ENCODE results near the gene GPI. TPM values are rescaled to one million over a fixed set of nuclear protein-coding genes. Genes with fewer than 3 reads are reported as not detected.

The GPI gene
- polyA plus RNA-seq (2012; rRNA removed): 82.7 and 144 TPM in 2 replicates
- polyA plus RNA-seq (2012; cell fraction: cytosol; rRNA removed): 71.6 and 88.3 TPM in 2 replicates
- polyA plus RNA-seq (2012; cell fraction: nucleus; rRNA removed): 120 and 170 TPM in 2 replicates

DNA sequence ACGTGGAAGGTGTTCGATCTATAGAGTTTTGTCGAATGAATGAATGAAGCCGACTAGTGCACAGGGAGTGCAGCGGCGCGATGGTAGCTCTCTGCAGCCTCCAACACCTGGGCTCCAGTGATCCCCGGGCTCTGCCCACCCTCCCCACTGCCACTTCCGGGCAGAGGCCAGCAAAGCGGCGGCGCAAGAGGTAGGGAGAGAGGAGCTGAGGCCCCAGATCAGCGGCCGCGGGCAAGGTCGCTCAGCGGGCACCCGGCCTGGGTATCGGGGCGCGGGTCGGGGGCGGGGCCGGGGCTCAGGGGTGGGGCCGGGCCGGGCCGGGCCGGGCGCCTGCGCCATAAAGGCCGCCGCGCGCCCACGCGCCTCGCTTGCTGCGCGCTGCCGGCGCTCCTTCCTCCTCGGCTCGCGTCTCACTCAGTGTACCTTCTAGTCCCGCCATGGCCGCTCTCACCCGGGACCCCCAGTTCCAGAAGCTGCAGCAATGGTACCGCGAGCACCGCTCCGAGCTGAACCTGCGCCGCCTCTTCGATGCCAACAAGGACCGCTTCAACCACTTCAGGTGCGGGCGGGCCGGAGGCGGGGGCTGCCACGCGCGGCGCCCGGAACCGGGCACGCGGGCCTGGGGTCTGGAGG, at the start of gene GPI:
TSS of gene GPI (plus strand) at position 367 of the 633 bp plus-strand sequence. CDS start at position 438, 71 bp downstream.
- Histone ChIP-seq H3K4me3 (ENCODE audit: low read depth in 2 of 2, low read length in 1 of 2) (peak within 1 kb of the TSS; percentile 68 to 98), H3K4me1 (ENCODE audit: control insufficient read depth in 1 of 2, insufficient read depth in 2 of 2, low read depth in 1 of 2, low read length in 1 of 2) (peaks cover 11 to 14% of the 10 kb centered on the region in 2 experiments; a peak in 2 of 4 replicates), H4K20me1 (ENCODE audit: insufficient read depth) (0 out of 2 replicates have a peak, but pooled peaks cover 3% of the 10 kb centered on the region), H2AFZ (ENCODE audit: low read depth) (peak within 1 kb of the TSS; percentile 95), H3K79me2 (ENCODE audit: insufficient read depth) (peaks cover 28% of the 10 kb centered on the region; the same call in 1 of the 2 replicates), H3K9ac (peak within 1 kb of the TSS; percentile 85), H3K27me3 (ENCODE audit: insufficient read depth) (no peaks in the 10 kb centered on the region), H3K36me3 (replicated peaks in 1 of 2; ENCODE audit: control insufficient read depth in 1 of 2, insufficient read depth in 2 of 2, low read length in 1 of 2) (peaks cover 11 to 17% of the 10 kb centered on the region in 2 experiments), H3F3A (replicated peaks; ENCODE audit: insufficient read depth) (peaks cover 4% of the 10 kb centered on the region), H3K9me3 (no peaks in the 10 kb centered on the region), H3K4me2 (peak within 1 kb of the TSS; percentile 98), H3K27ac (ENCODE audit: low read depth in 2 of 2, low read length in 1 of 2) (peak within 1 kb of the TSS; percentile 18 to 71; a peak in 3 of 4 replicates), H3K9me2 (no peaks in the 10 kb centered on the region)
- TF ChIP-seq YY1 (IDR thresholded peaks at IDR 0.05; ENCODE audit: low read depth) (0 out of 2 replicates have a peak, but pooled peaks have one; percentile 15), SIN3A (IDR thresholded peaks at IDR 0.05; ENCODE audit: borderline replicate concordance, low read depth, low read length) (no peak), USF2 (IDR thresholded peaks at IDR 0.05; ENCODE audit: borderline replicate concordance, low read depth, low read length) (no peak), POLR2AphosphoS5 (IDR thresholded peaks at IDR 0.05; ENCODE audit: low read depth, low read length) (peak; percentile 79), ELF1 (IDR thresholded peaks at IDR 0.05) (peak; percentile 43; the same call in 1 of the 2 replicates), TEAD4 (IDR thresholded peaks at IDR 0.05; ENCODE audit: borderline replicate concordance, insufficient read depth) (no peak), TAF1 (IDR thresholded peaks at IDR 0.05; ENCODE audit: borderline replicate concordance, low read depth, low read length) (peak; percentile 1; the same call in 1 of the 2 replicates), NRF1 (IDR thresholded peaks at IDR 0.05; ENCODE audit: low read depth, low read length) (peak; percentile 57), MXI1 (IDR thresholded peaks at IDR 0.05; ENCODE audit: low read depth, low read length) (peak; percentile 25; the same call in 1 of the 2 replicates)
- peak; percentile 94 for DNase-seq
- 3% methylated on average over 34 of the region's 67 CpGs for WGBS (ENCODE audit: low lambda C conversion rate)
- POLR2A ChIA-PET: interaction anchor here (0.5 to 1.1 kb wide), 2 partner anchors 9 to 157 kb away, joined by 3 read pairs; no protein-coding TSS in a partner anchor
- CTCF ChIA-PET: interaction anchor here (1.2 kb wide), 2 partner anchors 65 to 608 kb away, joined by 3 read pairs; no protein-coding TSS in a partner anchor

DNA sequence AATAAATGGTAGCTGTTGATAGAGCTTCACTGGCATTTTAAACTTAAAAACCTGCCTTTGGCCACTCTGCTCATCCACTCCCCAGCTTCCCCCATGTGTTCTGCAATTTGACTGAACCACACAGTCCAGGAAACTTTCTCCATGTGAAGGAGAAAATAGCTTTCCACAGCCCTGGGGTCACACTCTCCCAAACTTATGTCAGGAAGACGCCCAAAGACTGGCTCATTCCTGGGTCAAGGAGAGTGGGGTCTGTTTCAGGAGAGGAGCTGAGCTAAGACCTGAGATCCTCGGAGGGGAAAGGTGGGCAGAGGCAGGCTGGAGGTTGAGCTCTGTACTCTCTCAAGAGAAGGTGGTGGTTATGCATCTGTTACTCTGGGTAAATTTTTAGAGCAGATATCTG, 48.7 kb upstream of the GPI start:
- Histone ChIP-seq H3K79me2 (ENCODE audit: insufficient read depth) (peaks cover 32% of the 10 kb centered on the region), H3K27ac (ENCODE audit: low read depth in 2 of 2, low read length in 1 of 2) (no peak overlapping the region), H3K4me3 (ENCODE audit: low read depth in 2 of 2, low read length in 1 of 2) (no peak overlapping the region), H3K36me3 (replicated peaks in 1 of 2; ENCODE audit: control insufficient read depth in 1 of 2, insufficient read depth in 2 of 2, low read length in 1 of 2) (no peaks in the 10 kb centered on the region), H3K9ac (no peak overlapping the region), H3K27me3 (ENCODE audit: insufficient read depth) (no peaks in the 10 kb centered on the region), H2AFZ (ENCODE audit: low read depth) (no peak overlapping the region), H3K9me2 (no peaks in the 10 kb centered on the region), H4K20me1 (ENCODE audit: insufficient read depth) (peaks cover 26% of the 10 kb centered on the region), H3F3A (replicated peaks; ENCODE audit: insufficient read depth) (no peaks in the 10 kb centered on the region), H3K9me3 (no peaks in the 10 kb centered on the region), H3K4me1 (ENCODE audit: control insufficient read depth in 1 of 2, insufficient read depth in 2 of 2, low read depth in 1 of 2, low read length in 1 of 2) (peaks cover 0 to 22% of the 10 kb centered on the region in 2 experiments; a peak in 1 of 4 replicates), H3K4me2 (no peak overlapping the region)
- no peak for DNase-seq
- ChIA-PET POLR2A (interaction anchor here (0.6 kb wide), 1 partner anchor 14 kb away, joined by 4 read pairs; no protein-coding TSS in a partner anchor), CTCF (no interaction called here)
- TF ChIP-seq SIN3A (IDR thresholded peaks at IDR 0.05; ENCODE audit: borderline replicate concordance, low read depth, low read length) (no peak), TCF12 (IDR thresholded peaks at IDR 0.05) (no peak), CHD2 (IDR thresholded peaks at IDR 0.05; ENCODE audit: low read length, partially characterized antibody) (no peak), JUND (IDR thresholded peaks at IDR 0.05) (no peak), FOXJ3 (CRISPR knock-in tag; IDR thresholded peaks at IDR 0.05) (no peak), TAF1 (IDR thresholded peaks at IDR 0.05; ENCODE audit: borderline replicate concordance, low read depth, low read length) (no peak), YY1 (IDR thresholded peaks at IDR 0.05; ENCODE audit: low read depth) (no peak), USF2 (IDR thresholded peaks at IDR 0.05; ENCODE audit: borderline replicate concordance, low read depth, low read length) (no peak), FOXM1 (IDR thresholded peaks at IDR 0.05; ENCODE audit: low read depth) (no peak), FOSL2 (IDR thresholded peaks at IDR 0.05; ENCODE audit: borderline replicate concordance, low read depth) (no peak), GABPA (IDR thresholded peaks at IDR 0.05; ENCODE audit: low read depth) (no peak), MEF2A (IDR thresholded peaks at IDR 0.05; ENCODE audit: borderline replicate concordance, low read depth) (no peak)
- TF ChIP-seq, protein P1, sequence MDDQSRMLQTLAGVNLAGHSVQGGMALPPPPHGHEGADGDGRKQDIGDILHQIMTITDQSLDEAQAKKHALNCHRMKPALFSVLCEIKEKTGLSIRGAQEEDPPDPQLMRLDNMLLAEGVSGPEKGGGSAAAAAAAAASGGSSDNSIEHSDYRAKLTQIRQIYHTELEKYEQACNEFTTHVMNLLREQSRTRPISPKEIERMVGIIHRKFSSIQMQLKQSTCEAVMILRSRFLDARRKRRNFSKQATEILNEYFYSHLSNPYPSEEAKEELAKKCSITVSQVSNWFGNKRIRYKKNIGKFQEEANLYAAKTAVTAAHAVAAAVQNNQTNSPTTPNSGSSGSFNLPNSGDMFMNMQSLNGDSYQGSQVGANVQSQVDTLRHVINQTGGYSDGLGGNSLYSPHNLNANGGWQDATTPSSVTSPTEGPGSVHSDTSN (IDR thresholded peaks at IDR 0.05): no peak
- 90% methylated on average over 2 of the region's 2 CpGs for WGBS (ENCODE audit: low lambda C conversion rate)
